Neural progenitor cell (in vitro differentiated cells): ENCODE measurements around the gene VRK3. TPM values are rescaled to one million over a fixed set of nuclear protein-coding genes. Genes with fewer than 3 reads are reported as not detected.

Experiments
- DNase-seq: peaks from one replicate; pipeline ENCODE4 v3.0.0-alpha.2; 2016; ENCODE audit warnings: low spot score
- H2AFZ ChIP-seq: fragments of 200-600 bp; sonication (generic); replicated peaks from 2 replicates; pipeline ENCODE4 v1.6.1; 2016; ENCODE audit warnings: antibody characterized with exemption
- H3F3A ChIP-seq: fragments of 200-600 bp; sonication (generic); 2 replicates; pipeline ENCODE4 v1.6.1; 2016; ENCODE audit warnings: antibody characterized with exemption, low read depth
- H3K27ac ChIP-seq: fragments of 200-600 bp; sonication (generic); 2 replicates; pipeline ENCODE4 v1.5.1; 2016; ENCODE audit warnings: mild to moderate bottlenecking
- H3K27me3 ChIP-seq: fragments of 200-600 bp; sonication (generic); 2 replicates; pipeline ENCODE4 v1.6.1; 2016; ENCODE audit warnings: mild to moderate bottlenecking, moderate library complexity
- H3K36me3 ChIP-seq: fragments of 200-600 bp; sonication (generic); 2 replicates; pipeline ENCODE4 v1.5.1; 2016
- H3K4me1 ChIP-seq: fragments of 200-600 bp; sonication (generic); 2 replicates; pipeline ENCODE4 v1.6.1; 2016; ENCODE audit warnings: mixed run types
- H3K4me2 ChIP-seq: fragments of 200-600 bp; sonication (generic); 2 replicates; pipeline ENCODE4 v1.6.1; 2016
- H3K4me3 ChIP-seq: fragments of 200-600 bp; sonication (generic); 2 replicates; pipeline ENCODE4 v1.5.1; 2016
- H3K79me2 ChIP-seq: fragments of 200-600 bp; sonication (generic); 2 replicates; pipeline ENCODE4 v1.6.1; 2016; ENCODE audit warnings: low read depth
- H3K9ac ChIP-seq: fragments of 200-600 bp; sonication (generic); 2 replicates; pipeline ENCODE4 v1.6.1; 2016
- H3K9me3 ChIP-seq: fragments of 200-600 bp; sonication (generic); 2 replicates; pipeline ENCODE4 v1.5.1; 2016; ENCODE audit warnings: low read depth
- H4K20me1 ChIP-seq: fragments of 200-600 bp; sonication (generic); 2 replicates; pipeline ENCODE4 v1.6.1; 2016; ENCODE audit warnings: low read depth
- H3K27ac Mint-ChIP-seq: 3 replicates; pipeline ENCODE4 v1.8.0; 2021; ENCODE audit warnings: mixed read lengths
- H3K27me3 Mint-ChIP-seq: 2 replicates; pipeline ENCODE4 v1.8.0; 2022; ENCODE audit warnings: low read depth, mild to moderate bottlenecking, inconsistent platforms, moderate library complexity, mixed read lengths; ENCODE audit not compliant: insufficient read depth
- H3K36me3 Mint-ChIP-seq: 3 replicates; pipeline ENCODE4 v1.8.0; 2021; ENCODE audit warnings: mixed read lengths
- H3K4me1 Mint-ChIP-seq: 3 replicates; pipeline ENCODE4 v1.8.0; 2021; ENCODE audit warnings: mixed read lengths
- H3K4me3 Mint-ChIP-seq: 3 replicates; pipeline ENCODE4 v1.8.0; 2021; ENCODE audit warnings: mild to moderate bottlenecking, moderate library complexity, mixed read lengths
- H3K9me3 Mint-ChIP-seq: 3 replicates; pipeline ENCODE4 v1.8.0; 2020; ENCODE audit warnings: mixed read lengths
- CTCF ChIP-seq: fragments of 200-600 bp; sonication (generic); IDR thresholded peaks from 2 replicates; pipeline ENCODE4 v1.5.1; 2017; ENCODE audit warnings: antibody characterized with exemption, mild to moderate bottlenecking
- EZH2 ChIP-seq: fragments of 200-600 bp; sonication (generic); IDR thresholded peaks from 2 replicates; pipeline ENCODE4 v1.6.1; 2017; ENCODE audit warnings: antibody characterized with exemption, mild to moderate bottlenecking, moderate library complexity
- EZH2phosphoT487 ChIP-seq: fragments of 200-600 bp; sonication (generic); IDR thresholded peaks from 2 replicates; pipeline ENCODE4 v1.6.1; 2017; ENCODE audit warnings: antibody characterized with exemption
- total RNA-seq: library from RNA; depleted of rRNA; stranded (reverse); fragments of >200 nt; gene quantifications from 2 replicates; pipeline ENCODE4 v1.2.3, GENCODE V29; 2015; ENCODE audit warnings: low replicate concordance

Gene VRK3
- total RNA-seq, 1 donor from 2014 or later = 21.6 TPM

DNA sequence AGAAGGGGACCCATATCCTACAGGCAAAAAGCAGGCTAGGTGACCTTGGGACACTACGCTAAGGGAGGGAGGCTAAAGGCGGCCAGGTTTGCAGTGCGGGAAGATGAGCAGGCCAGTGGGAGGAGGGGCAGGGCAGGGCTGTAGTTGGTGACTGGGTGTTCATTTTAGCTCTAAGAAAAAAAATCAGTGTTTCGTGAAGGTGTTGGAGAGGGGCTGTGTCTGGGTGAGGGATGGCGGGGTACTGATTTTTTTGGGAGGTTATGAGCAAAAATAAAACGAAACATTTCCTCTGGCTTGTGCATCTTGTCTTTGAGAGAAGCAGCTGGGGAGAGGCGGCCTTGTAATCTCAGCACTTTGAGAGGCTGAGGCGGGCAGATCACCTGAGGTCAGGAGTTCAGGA, 91.5 kb downstream of the VRK3 start:
- no peak overlapping the region for H3K27ac ChIP-seq
- Mint-ChIP-seq H3K4me3 (no peak overlapping the region), H3K4me1 (peaks cover 7% of the 10 kb centered on the region), H3K27ac (no peak overlapping the region), H3K27me3 (peaks cover 10% of the 10 kb centered on the region), H3K36me3 (peaks cover 7% of the 10 kb centered on the region), H3K9me3 (no peaks in the 10 kb centered on the region)
- H3K4me2 ChIP-seq = no peak overlapping the region
- no peak for DNase-seq
- no peaks in the 10 kb centered on the region for H3K36me3 ChIP-seq
- no peaks in the 10 kb centered on the region for H4K20me1 ChIP-seq
- H3K9me3 ChIP-seq = no peaks in the 10 kb centered on the region
- peaks cover 3% of the 10 kb centered on the region for H3K4me1 ChIP-seq
- no peak overlapping the region for H3K4me3 ChIP-seq
- no peak overlapping the region for H3K9ac ChIP-seq
- peaks cover 27% of the 10 kb centered on the region for H3F3A ChIP-seq
- H3K79me2 ChIP-seq = peaks cover 6% of the 10 kb centered on the region
- no peak overlapping the region for H2AFZ ChIP-seq
- peaks cover 11% of the 10 kb centered on the region for H3K27me3 ChIP-seq
- no peak for TF ChIP-seq EZH2
- no peak for TF ChIP-seq EZH2phosphoT487
- no peak for TF ChIP-seq CTCF

DNA sequence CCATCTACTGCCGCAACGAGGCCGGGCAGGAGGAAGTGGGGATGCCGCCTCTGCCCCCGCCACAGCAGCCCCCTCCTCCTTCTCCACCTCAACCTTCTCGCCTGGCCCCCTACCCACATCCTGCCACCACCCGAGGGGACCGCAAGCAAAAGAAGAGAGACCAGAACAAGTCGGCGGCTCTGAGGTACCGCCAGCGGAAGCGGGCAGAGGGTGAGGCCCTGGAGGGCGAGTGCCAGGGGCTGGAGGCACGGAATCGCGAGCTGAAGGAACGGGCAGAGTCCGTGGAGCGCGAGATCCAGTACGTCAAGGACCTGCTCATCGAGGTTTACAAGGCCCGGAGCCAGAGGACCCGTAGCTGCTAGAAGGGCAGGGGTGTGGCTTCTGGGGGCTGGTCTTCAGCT, 92.4 kb downstream of the VRK3 start:
- H3K9ac ChIP-seq = no peak overlapping the region
- peaks cover 12% of the 10 kb centered on the region for H3K27me3 Mint-ChIP-seq
- no peak for TF ChIP-seq CTCF
- TF ChIP-seq EZH2 = no peak
- TF ChIP-seq EZH2phosphoT487 = no peak
- peaks cover 22% of the 10 kb centered on the region for H3F3A ChIP-seq
- H3K27ac Mint-ChIP-seq = no peak overlapping the region
- peaks cover 3% of the 10 kb centered on the region for H4K20me1 ChIP-seq
- H3K4me3 ChIP-seq = no peak overlapping the region
- peaks cover 9% of the 10 kb centered on the region for H3K36me3 Mint-ChIP-seq
- peaks cover 6% of the 10 kb centered on the region for H3K27me3 ChIP-seq
- no peak overlapping the region for H2AFZ ChIP-seq
- H3K4me1 ChIP-seq = peaks cover 4% of the 10 kb centered on the region
- no peaks in the 10 kb centered on the region for H3K9me3 ChIP-seq
- H3K4me1 Mint-ChIP-seq = peaks cover 14% of the 10 kb centered on the region
- no peaks in the 10 kb centered on the region for H3K9me3 Mint-ChIP-seq
- no peak overlapping the region for H3K27ac ChIP-seq
- DNase-seq = no peak
- no peak overlapping the region for H3K4me2 ChIP-seq
- no peaks in the 10 kb centered on the region for H3K36me3 ChIP-seq
- no peak overlapping the region for H3K4me3 Mint-ChIP-seq
- peaks cover 16% of the 10 kb centered on the region for H3K79me2 ChIP-seq

DNA sequence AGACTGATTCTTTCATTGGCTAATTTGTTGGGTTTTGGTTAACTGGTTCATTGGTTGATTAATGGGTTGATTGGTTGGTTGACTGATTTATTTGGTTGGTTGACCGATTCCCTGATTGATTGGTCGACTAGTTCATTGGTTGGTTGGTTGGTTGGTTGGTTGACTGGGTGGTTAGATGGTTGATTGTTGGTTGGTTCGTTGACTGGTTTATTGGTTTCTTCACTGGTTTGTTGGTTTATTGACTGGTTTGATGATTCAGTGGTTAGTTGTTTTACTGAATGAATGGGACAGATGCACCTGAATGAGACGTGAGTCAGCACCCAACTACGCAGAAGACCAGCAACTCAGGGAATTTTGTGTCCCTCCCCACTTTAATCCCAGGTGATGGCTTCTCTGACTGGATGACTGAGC, 93.1 kb downstream of the VRK3 start:
- Mint-ChIP-seq H3K27ac (no peak overlapping the region), H3K9me3 (no peaks in the 10 kb centered on the region), H3K4me3 (no peak overlapping the region), H3K27me3 (peaks cover 12% of the 10 kb centered on the region), H3K4me1 (peaks cover 21% of the 10 kb centered on the region), H3K36me3 (peaks cover 14% of the 10 kb centered on the region)
- H3F3A ChIP-seq = peaks cover 22% of the 10 kb centered on the region
- H2AFZ ChIP-seq = no peak overlapping the region
- no peak for DNase-seq
- TF ChIP-seq CTCF (no peak), EZH2 (no peak), EZH2phosphoT487 (no peak)
- H3K9ac ChIP-seq = no peak overlapping the region
- peaks cover 9% of the 10 kb centered on the region for H4K20me1 ChIP-seq
- peaks cover 22% of the 10 kb centered on the region for H3K79me2 ChIP-seq
- no peaks in the 10 kb centered on the region for H3K9me3 ChIP-seq
- no peaks in the 10 kb centered on the region for H3K36me3 ChIP-seq
- H3K4me2 ChIP-seq = no peak overlapping the region
- no peak overlapping the region for H3K4me3 ChIP-seq
- peaks cover 9% of the 10 kb centered on the region for H3K4me1 ChIP-seq
- H3K27ac ChIP-seq = no peak overlapping the region
- peaks cover 2% of the 10 kb centered on the region for H3K27me3 ChIP-seq
